CD4-positive, alpha-beta T cell treated with Interleukin-1 beta for 1 hour (primary cell): Measurements from ENCODE around the gene PAK3.

Source experiments
- DNase-seq, 2 donors: peaks; one replicate each; pipeline ENCODE4 v3.0.0-alpha.2; 2020 to 2022

PAK3 gene

GRCh38 chrX:111133389-111133788, 37.4 kb downstream of the PAK3 start:
- DNase-seq: no peak

GRCh38 chrX:111145878-111146277, 49.9 kb downstream of the PAK3 start:
- no peak for DNase-seq

GRCh38 chrX:111151764-111152163, 55.8 kb downstream of the PAK3 start:
- no peak for DNase-seq

GRCh38 chrX:111159232-111159631, 63.2 kb downstream of the PAK3 start:
- no peak for DNase-seq

GRCh38 chrX:111164728-111165127, 68.7 kb downstream of the PAK3 start:
- no peak for DNase-seq

- DNase-seq: no peak
Measured at GRCh38 chrX:111165902-111166301, 69.9 kb downstream of the PAK3 start.

GRCh38 chrX:111167334-111167733, 71.3 kb downstream of the PAK3 start:
- no peak for DNase-seq

- no peak for DNase-seq
Measured at GRCh38 chrX:111168314-111168713, 72.3 kb downstream of the PAK3 start.

GRCh38 chrX:111169141-111169540, 73.2 kb downstream of the PAK3 start:
- DNase-seq: no peak

GRCh38 chrX:111170017-111170416, 74.0 kb downstream of the PAK3 start:
- no peak for DNase-seq

GRCh38 chrX:111180750-111181240, 84.8 kb downstream of the PAK3 start:
- no peak for DNase-seq

GRCh38 chrX:111181951-111182350, 86.0 kb downstream of the PAK3 start:
- DNase-seq: no peak

- DNase-seq: no peak
Measured at GRCh38 chrX:111182997-111183396, 87.0 kb downstream of the PAK3 start.

GRCh38 chrX:111191598-111191997, 95.6 kb downstream of the PAK3 start:
- no peak for DNase-seq

- DNase-seq: no peak
Measured at GRCh38 chrX:111199505-111199904, 103.5 kb downstream of the PAK3 start.

GRCh38 chrX:111200327-111200726, 104.3 kb downstream of the PAK3 start:
- no peak for DNase-seq

- DNase-seq: no peak
Measured at GRCh38 chrX:111207851-111208250, 111.9 kb downstream of the PAK3 start.

- DNase-seq: no peak
Measured at GRCh38 chrX:111216293-111216801, 120.4 kb downstream of the PAK3 start.

- DNase-seq: peak in 1 of 2 donors; percentile 5
Measured at GRCh38 chrX:111244235-111244750, 148.3 kb downstream of the PAK3 start.

- no peak for DNase-seq
Measured at GRCh38 chrX:111254896-111255693, 159.1 kb downstream of the PAK3 start.

GRCh38 chrX:111257733-111258132, 161.7 kb downstream of the PAK3 start:
- DNase-seq: no peak

GRCh38 chrX:111259559-111259958, 163.6 kb downstream of the PAK3 start:
- DNase-seq: no peak

GRCh38 chrX:111260451-111260850, 164.5 kb downstream of the PAK3 start:
- DNase-seq: no peak

GRCh38 chrX:111262086-111262485, 166.1 kb downstream of the PAK3 start:
- no peak for DNase-seq
